ENCODE data around the gene PRKN. TPM values are rescaled to one million over a fixed set of nuclear protein-coding genes. Genes with fewer than 3 reads are reported as not detected.

The PRKN gene
- total and polyA plus RNA-seq, 10 donors: 0.23 to 14.1 (median 7.0) TPM

DNA sequence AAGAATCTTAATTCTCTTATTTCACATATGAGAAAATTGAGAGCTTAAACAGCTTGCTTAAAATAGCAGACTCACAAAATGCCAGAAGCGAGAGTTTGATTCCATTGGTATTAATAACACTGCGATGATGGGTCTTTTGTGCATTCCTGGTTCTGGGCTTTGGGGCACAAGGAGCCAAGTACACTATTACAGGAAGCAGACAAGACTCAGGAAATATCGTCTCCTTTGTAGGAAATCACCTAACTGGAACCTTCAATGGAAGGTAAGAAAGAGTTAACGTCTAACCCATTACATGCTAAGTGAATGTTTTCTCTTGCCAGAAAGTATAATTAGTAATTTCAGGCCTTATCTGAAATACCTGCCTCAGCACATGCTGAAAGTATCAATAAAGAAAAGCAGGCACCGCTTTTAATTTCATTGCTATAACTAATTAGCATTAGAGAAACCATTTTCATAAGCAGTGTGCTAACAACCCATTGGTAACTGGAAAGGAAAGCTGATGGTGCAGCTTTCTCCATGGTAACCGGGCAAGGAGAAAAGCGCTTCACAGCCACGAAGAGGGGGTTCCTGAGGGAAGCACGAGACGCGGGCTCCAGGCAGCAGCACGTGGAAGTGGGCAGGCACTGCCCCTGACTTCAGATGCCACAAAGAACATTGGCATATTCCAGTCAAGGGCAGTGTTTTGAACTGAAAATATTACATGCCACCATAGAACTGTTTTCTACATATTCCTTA lies 1247.0 kb downstream of the PRKN start:
- Histone ChIP-seq H3K4me1 (no peaks in the 10 kb centered on the region), H3K9me3 (no peaks in the 10 kb centered on the region), H3K36me3 (no peaks in the 10 kb centered on the region), H3K27me3 (replicated peaks in 1 of 7) (no peaks in the 10 kb centered on the region), H3K27ac (no peak overlapping the region), H3K4me3 (no peak overlapping the region)
- TF ChIP-seq POLR2A (IDR thresholded peaks at IDR 0.05): no peak
- TF ChIP-seq, protein P1, sequence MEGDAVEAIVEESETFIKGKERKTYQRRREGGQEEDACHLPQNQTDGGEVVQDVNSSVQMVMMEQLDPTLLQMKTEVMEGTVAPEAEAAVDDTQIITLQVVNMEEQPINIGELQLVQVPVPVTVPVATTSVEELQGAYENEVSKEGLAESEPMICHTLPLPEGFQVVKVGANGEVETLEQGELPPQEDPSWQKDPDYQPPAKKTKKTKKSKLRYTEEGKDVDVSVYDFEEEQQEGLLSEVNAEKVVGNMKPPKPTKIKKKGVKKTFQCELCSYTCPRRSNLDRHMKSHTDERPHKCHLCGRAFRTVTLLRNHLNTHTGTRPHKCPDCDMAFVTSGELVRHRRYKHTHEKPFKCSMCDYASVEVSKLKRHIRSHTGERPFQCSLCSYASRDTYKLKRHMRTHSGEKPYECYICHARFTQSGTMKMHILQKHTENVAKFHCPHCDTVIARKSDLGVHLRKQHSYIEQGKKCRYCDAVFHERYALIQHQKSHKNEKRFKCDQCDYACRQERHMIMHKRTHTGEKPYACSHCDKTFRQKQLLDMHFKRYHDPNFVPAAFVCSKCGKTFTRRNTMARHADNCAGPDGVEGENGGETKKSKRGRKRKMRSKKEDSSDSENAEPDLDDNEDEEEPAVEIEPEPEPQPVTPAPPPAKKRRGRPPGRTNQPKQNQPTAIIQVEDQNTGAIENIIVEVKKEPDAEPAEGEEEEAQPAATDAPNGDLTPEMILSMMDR (IDR thresholded peaks at IDR 0.05 in 8 of 11, conservative IDR thresholded peaks at IDR 0.05 in 3 of 11): no peak
- 83 to 92% (median 88%) methylated on average over 12 of the region's 12 CpGs for WGBS, 5 donors
- no peak for DNase-seq
- intact Hi-C loops (cut with DNase I; ENCODE audit: low total_unique reads): no loop called here

DNA sequence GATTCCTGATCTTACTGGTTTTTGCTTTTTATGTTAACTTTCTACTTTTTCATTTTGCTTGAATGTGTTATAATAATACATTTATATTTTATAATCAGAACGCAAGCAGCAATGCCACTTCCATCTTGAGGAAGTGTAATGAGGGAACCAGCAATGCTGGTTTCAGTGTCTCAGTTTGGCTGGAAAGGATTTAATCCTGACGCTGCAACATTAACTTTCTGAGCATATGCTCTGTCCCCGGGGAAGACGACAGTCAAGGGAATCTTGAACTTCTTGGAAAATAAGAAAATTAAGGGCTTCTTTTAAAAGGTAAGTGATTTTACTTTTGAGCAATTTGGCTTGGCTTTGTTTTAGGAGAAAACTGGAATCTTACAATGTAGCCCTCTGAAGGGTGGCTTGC lies 1248.2 kb downstream of the PRKN start:
- no peak for DNase-seq
- Histone ChIP-seq H3K4me3 (no peak overlapping the region), H3K9me3 (no peaks in the 10 kb centered on the region), H3K36me3 (no peaks in the 10 kb centered on the region), H3K4me1 (no peaks in the 10 kb centered on the region), H3K27me3 (replicated peaks in 1 of 7) (no peaks in the 10 kb centered on the region), H3K27ac (no peak overlapping the region)
- TF ChIP-seq, protein P1 (IDR thresholded peaks at IDR 0.05 in 8 of 11, conservative IDR thresholded peaks at IDR 0.05 in 3 of 11): no peak
- TF ChIP-seq POLR2AphosphoS5 (IDR thresholded peaks at IDR 0.05) (no peak), POLR2A (IDR thresholded peaks at IDR 0.05) (no peak)
- WGBS, 5 donors: 93 to 96% (median 94%) methylated on average over 4 of the region's 4 CpGs
- intact Hi-C loops (cut with DNase I; ENCODE audit: low total_unique reads): no loop called here

- no peak overlapping the region for H3K4me3 ChIP-seq
- no peaks in the 10 kb centered on the region for H3K27me3 ChIP-seq (replicated peaks in 1 of 7)
- WGBS, 5 donors: 80 to 95% (median 90%) methylated on average over 7 of the region's 7 CpGs
- H3K36me3 ChIP-seq: no peaks in the 10 kb centered on the region
- no peak for TF ChIP-seq POLR2A (IDR thresholded peaks at IDR 0.05)
- no peak for TF ChIP-seq POLR2AphosphoS5 (IDR thresholded peaks at IDR 0.05)
- TF ChIP-seq, protein P1 (IDR thresholded peaks at IDR 0.05 in 8 of 11, conservative IDR thresholded peaks at IDR 0.05 in 3 of 11): no peak
- no peak for DNase-seq
- no peak overlapping the region for H3K27ac ChIP-seq
- no peaks in the 10 kb centered on the region for H3K9me3 ChIP-seq
- no peaks in the 10 kb centered on the region for H3K4me1 ChIP-seq
- intact Hi-C loops (cut with DNase I; ENCODE audit: low total_unique reads): no loop called here
Observed at GRCh38 chr6:161477876-161478425, 1249.6 kb downstream of the PRKN start.

DNA sequence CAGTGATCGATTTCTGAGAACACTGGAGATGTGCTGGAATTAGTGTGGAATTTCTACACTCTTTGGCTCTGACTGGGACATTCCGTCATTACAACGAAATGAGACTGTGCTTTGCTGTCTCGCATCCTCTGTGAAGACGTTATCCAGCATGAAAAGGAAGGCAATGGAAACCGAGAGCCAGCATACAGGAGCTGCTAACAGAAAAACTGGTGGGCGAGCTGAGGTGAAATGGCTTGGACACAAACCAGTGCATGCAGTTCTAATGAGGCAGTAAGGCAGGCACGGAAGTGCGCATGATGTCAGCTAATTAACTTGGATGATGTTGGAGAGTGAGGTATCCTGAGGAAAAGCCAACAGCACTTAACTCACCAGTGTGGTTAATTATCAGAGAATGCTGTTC lies 1250.9 kb downstream of the PRKN start:
- H3K4me1 ChIP-seq: no peaks in the 10 kb centered on the region
- no peak overlapping the region for H3K4me3 ChIP-seq
- H3K9me3 ChIP-seq: no peaks in the 10 kb centered on the region
- 85 to 91% (median 88%) methylated on average over 9 of the region's 9 CpGs for WGBS, 5 donors
- no peaks in the 10 kb centered on the region for H3K36me3 ChIP-seq
- DNase-seq: no peak
- intact Hi-C loops (cut with DNase I; ENCODE audit: low total_unique reads): no loop called here
- TF ChIP-seq, protein P1 (IDR thresholded peaks at IDR 0.05 in 8 of 11, conservative IDR thresholded peaks at IDR 0.05 in 3 of 11): no peak
- TF ChIP-seq POLR2AphosphoS5 (IDR thresholded peaks at IDR 0.05) (no peak), POLR2A (IDR thresholded peaks at IDR 0.05) (no peak)
- H3K27me3 ChIP-seq (replicated peaks in 1 of 7): no peaks in the 10 kb centered on the region
- H3K27ac ChIP-seq: no peak overlapping the region
